G401.6 (cell line): ENCODE data around the gene CCDC198.

Experiments used
- FAIRE-seq: peaks from 2 replicates; lab custom pipeline; 2012; peaks lifted over from hg19 to GRCh38; lab: Jason Lieb, UNC

Gene CCDC198

DNA sequence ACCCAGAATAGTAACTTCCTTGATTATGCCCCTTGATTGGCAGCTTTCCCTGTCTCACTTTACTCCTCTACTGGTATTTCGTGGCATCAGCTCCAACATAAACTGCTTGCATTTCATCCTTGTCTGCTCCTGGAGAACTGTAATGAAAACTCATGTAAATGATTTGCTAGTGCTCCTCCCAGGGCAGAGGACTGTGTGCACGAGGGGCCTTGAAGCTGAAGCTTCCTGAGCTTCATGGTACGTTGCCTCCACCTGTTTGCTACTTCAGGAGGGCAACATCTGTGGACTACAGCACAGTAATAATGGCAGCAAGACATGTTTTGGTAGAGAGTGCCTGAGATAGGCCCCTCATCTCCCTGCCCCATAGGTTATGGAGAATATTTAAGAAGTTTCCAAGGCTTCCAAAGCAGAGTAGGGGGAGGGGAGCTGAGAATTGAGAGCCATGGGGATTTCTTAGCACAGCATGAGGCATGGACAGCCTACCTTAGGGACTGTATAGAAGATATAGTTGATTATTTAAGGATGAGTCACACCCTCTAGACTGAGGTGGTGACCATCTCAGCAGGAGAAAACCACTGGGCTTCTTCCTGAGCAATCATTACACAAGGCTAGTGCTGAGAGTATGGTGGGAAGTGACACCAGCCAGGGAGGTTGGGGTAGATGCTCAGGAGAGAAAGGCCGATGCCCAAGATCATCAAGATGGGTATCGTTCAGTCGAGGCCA is 29.5 kb downstream of the CCDC198 start:
- no peak for FAIRE-seq

DNA sequence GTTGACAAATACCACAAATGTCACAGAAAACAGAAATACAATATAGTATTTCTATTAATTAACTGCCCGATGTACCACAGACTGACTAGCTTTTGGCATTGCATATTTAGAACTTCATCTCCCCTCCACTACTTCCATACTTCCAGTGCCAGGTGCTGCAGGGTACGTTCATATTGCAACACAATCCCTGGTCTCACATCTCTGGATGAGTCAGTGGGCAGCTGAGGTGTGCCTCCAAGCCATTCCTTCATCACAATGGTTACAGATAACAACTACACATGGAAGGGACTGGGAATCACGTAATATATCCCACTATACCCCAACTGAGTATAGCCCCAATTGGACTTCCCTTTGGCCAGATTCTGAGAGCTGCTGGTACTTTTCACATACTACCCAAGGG is 31.1 kb downstream of the CCDC198 start:
- no peak for FAIRE-seq

DNA sequence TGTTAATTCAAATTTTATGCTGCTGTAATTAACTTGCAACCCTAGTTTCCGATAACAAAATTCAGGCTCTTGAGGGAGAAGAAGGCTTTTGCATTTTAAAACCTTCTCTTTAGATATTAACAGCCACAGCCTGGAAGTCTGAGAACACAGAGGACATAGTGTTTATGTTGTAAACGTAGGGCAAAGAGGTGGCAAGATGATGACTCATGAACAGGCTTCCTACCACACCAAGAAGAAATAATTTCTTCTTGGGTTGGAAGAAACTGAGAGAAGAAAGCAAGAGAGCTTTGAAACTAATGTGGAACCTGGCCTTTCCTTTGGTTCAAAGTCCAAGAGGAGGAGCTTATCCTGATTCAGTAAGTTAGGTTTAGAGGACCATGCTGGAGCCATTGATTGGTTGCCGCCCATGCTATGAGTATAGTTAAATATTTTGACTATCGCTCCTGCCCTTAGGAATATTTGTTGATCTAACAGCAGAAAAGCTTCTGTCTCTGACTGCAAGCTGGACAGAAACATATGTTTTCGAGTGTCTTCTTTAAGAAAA is 31.8 kb downstream of the CCDC198 start:
- no peak for FAIRE-seq

DNA sequence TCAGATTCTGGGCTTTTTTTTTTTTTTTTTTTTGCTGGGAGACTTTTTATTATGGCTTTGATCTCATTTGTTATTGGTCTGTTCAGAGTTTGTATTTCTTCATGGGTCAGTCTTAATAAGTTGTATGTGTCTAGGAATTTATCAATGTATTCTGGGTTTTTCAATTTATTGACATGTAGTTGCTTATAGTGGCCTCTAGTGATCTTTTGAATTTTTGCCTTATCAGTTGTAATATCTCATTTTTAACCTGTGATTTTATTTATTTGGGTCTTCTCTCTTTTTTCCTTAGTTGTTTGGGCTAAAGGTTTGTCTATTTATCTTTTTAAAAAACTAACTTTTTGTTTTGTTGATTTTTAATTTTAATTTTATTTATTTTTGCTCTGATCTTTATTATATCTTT is 57.7 kb downstream of the CCDC198 start:
- FAIRE-seq, result peak; percentile 60

DNA sequence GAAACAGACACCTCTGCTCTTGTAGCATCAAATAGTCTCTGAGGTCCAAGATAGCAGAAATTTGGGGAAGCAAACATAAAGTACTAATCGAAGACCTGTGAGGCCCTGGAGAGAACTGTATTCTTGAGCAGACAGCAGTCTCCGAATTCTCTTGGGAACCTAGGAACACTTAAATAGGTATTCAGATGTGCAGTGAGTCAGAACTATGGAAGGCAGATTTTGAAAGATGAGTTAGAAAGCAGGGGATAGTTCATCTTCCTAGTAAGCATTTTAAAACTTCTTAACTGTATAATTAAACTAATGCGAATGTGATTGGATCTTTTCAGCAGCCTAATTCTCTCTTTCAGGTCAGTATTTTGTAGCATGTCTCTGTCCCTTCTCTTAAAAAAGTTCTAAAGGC is 72.7 kb downstream of the CCDC198 start:
- no peak for FAIRE-seq

DNA sequence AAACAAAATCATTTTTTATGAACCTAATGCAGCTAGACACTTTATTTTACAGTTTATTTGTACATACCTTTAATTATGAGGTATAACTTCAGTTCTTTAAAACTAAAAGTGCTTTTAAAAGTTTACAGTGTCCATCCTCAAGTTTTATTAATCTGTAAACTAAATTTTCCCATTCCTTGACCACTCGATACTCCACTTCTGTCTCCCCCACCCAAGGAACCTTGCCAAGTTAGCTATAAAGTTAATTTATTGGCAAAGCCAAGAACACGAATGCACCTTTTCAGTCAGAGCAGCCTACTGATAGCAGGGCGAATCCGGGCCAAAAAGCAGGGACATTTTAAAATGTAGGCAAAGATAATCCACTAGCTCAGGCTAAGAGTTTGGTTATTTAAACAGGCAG is 73.6 kb downstream of the CCDC198 start:
- FAIRE-seq, result no peak
